GM12878 (cell line): Measurements from ENCODE around the gene ANKRD50. TPM values are rescaled to one million over a fixed set of nuclear protein-coding genes. Genes with fewer than 3 reads are reported as not detected.

ENCODE experiments used
- ATAC-seq: fragments of 200-7000 bp; cut with Tn5 transposase; 3 replicates; pipeline ENCODE4 v1.9.1; 2020; ENCODE audit warnings: mild to moderate bottlenecking, moderate library complexity
- BruUV-seq: library from RNA; stranded (reverse); fragments of 400-500 nt; replicated peaks from 2 replicates; lab custom pipeline; 2021; lab: Mats Ljungman, UMichigan
- CTCF ChIA-PET: fragments of 300-600 bp; sonication (Branson Sonifier 250); formaldehyde crosslinking; extraction: SDS; loops from one replicate; lab custom pipeline; 2021; ENCODE audit warnings: inconsistent platforms; lab: Yijun Ruan, JAX
- POLR2A ChIA-PET: fragments of 350-600 bp; formaldehyde crosslinking; extraction: SDS; loops from one replicate; lab custom pipeline; 2021; ENCODE audit warnings: inconsistent platforms; lab: Charles Lee
- RAD21 ChIA-PET: fragments of 300-600 bp; sonication (Branson Sonifier 250); formaldehyde crosslinking; loops from one replicate; lab custom pipeline; 2023; ENCODE audit warnings: antibody characterized with exemption; ENCODE audit not compliant: unreplicated experiment; lab: Charles Lee
- SMC1A ChIA-PET: fragments of 300-600 bp; sonication (Branson Sonifier 250); formaldehyde crosslinking; loops from one replicate; lab custom pipeline; 2023; ENCODE audit not compliant: unreplicated experiment, uncharacterized antibody; lab: Charles Lee
- DNase-seq: peaks from one replicate; pipeline ENCODE4 v3.0.0-alpha.2; 2011; ENCODE audit warnings: low read depth, low spot score
- FAIRE-seq: peaks from 3 replicates; lab custom pipeline; 2011; peaks lifted over from hg19 to GRCh38; lab: Jason Lieb, UNC
- H2AFZ ChIP-seq: 2 replicates; pipeline ENCODE4 v1.6.0; 2011; ENCODE audit warnings: low read depth, low read length, control low read depth; ENCODE audit not compliant: control insufficient read depth
- H3K27ac ChIP-seq: 2 replicates; pipeline ENCODE4 v1.5.1; 2011; ENCODE audit warnings: control low read depth; ENCODE audit not compliant: control insufficient read depth, insufficient read depth
- H3K27me3 ChIP-seq, 2 experiments: replicated peaks in 1 of 2; 2 replicates each; pipeline versions ENCODE4 v1.6.0 to v1.6.1; 2011; ENCODE audit warnings: low read length in 1 of 2; ENCODE audit not compliant: control insufficient read depth in 2 of 2, insufficient read depth in 2 of 2
- H3K36me3 ChIP-seq, 2 experiments: 2 replicates each; pipeline ENCODE4 v1.5.1; 2011; ENCODE audit warnings: low read length in 1 of 2; ENCODE audit not compliant: control insufficient read depth in 2 of 2, insufficient read depth in 2 of 2
- H3K4me1 ChIP-seq: 2 replicates; pipeline ENCODE4 v1.6.1; 2011; ENCODE audit warnings: mild to moderate bottlenecking, low read length, moderate library complexity, mixed read lengths; ENCODE audit not compliant: control insufficient read depth, insufficient read depth
- H3K4me2 ChIP-seq: 2 replicates; pipeline ENCODE4 v1.6.0; 2011; ENCODE audit warnings: control low read depth; ENCODE audit not compliant: control insufficient read depth, insufficient read depth
- H3K4me3 ChIP-seq: fragments of 200-600 bp; sonication (generic); 2 replicates; pipeline ENCODE4 v1.5.1; 2016
- H3K79me2 ChIP-seq: 2 replicates; pipeline ENCODE4 v1.6.0; 2011; ENCODE audit warnings: low read length; ENCODE audit not compliant: control insufficient read depth, insufficient read depth
- H3K9ac ChIP-seq: 2 replicates; pipeline ENCODE4 v1.8.0; 2011; ENCODE audit warnings: low read length, control low read depth, mixed read lengths; ENCODE audit not compliant: control insufficient read depth, insufficient read depth
- H3K9me3 ChIP-seq: replicated peaks from 3 replicates; pipeline ENCODE4 v1.5.1; 2011; ENCODE audit warnings: mild to moderate bottlenecking, low read length; ENCODE audit not compliant: control insufficient read depth, insufficient read depth
- H4K20me1 ChIP-seq: 2 replicates; pipeline ENCODE4 v1.6.0; 2011; ENCODE audit not compliant: control insufficient read depth, insufficient read depth
- ATF2 ChIP-seq: IDR thresholded peaks from 2 replicates; pipeline ENCODE4 v1.6.1; 2012; ENCODE audit warnings: low read length, inconsistent platforms
- BACH1 ChIP-seq: fragments of 450-650 bp; IDR thresholded peaks from 2 replicates; pipeline ENCODE4 v1.6.1; 2017; ENCODE audit warnings: mild to moderate bottlenecking, borderline replicate concordance
- EED ChIP-seq: sonication (generic); IDR thresholded peaks from 2 replicates; pipeline ENCODE4 v1.6.1; 2016; ENCODE audit warnings: antibody characterized with exemption, low read depth
- MXI1 ChIP-seq: fragments of 150-350 bp; IDR thresholded peaks from 2 replicates; pipeline ENCODE4 v1.6.1; 2011; ENCODE audit warnings: low read depth, mild to moderate bottlenecking, inconsistent platforms, low read length, improper control_type of control experiment
- MYB ChIP-seq: fragments of 150-350 bp; IDR thresholded peaks from 2 replicates; pipeline ENCODE4 v1.6.1; 2014; ENCODE audit warnings: mild to moderate bottlenecking, low read depth, low read length, borderline replicate concordance
- POU2F2 ChIP-seq: IDR thresholded peaks from 3 replicates; pipeline ENCODE4 v1.6.1; 2011; ENCODE audit warnings: low read depth, mild to moderate bottlenecking, low read length, borderline replicate concordance
- RAD51 ChIP-seq: fragments of 450-650 bp; IDR thresholded peaks from 2 replicates; pipeline ENCODE4 v1.6.1; 2016; ENCODE audit warnings: moderate library complexity, mild to moderate bottlenecking, inconsistent platforms
- TCF12 ChIP-seq: IDR thresholded peaks from 2 replicates; pipeline ENCODE4 v1.6.1; 2011; ENCODE audit warnings: low read depth, mild to moderate bottlenecking, low read length
- ZBED1 ChIP-seq: IDR thresholded peaks from 2 replicates; pipeline ENCODE4 v1.6.1; 2016; ENCODE audit warnings: borderline replicate concordance
- WGBS: methylation state at CpG from one replicate; pipeline ENCODE4 v1.1.6; 2016; ENCODE audit warnings: low lambda C conversion rate; ENCODE audit not compliant: insufficient replicate concordance, insufficient coverage; ENCODE audit errors: missing lambda C conversion rate; 5-methylcytosine and 5-hydroxymethylcytosine counted together
- in situ Hi-C: fragments of 300-500 bp; cut with MboI; formaldehyde crosslinking; loops from 9 replicates; pipeline ENCODE4 v1.14.3; 2018; ENCODE audit warnings: mixed read lengths
- intact Hi-C: fragments of 100-400 bp; cut with micrococcal nuclease; formaldehyde crosslinking; loops from one replicate; pipeline ENCODE4 v1.14.2; 2022; ENCODE audit not compliant: unreplicated experiment
- polyA plus RNA-seq, 11 experiments: library from polyadenylated mRNA; depleted of rRNA in 4 of 11; unstranded in 6 of 11; stranded (reverse) in 5 of 11; fragments of >200 nt; fragmentation: Nextera tagmentation in 4 of 11; fragmentation: Illumina TruSeq in 1 of 11; extraction: Ambion mirVana in 4 of 11; extraction: Trizol in 1 of 11; gene quantifications; 1 replicate in 1 of 11; 2 replicates in 10 of 11; pipeline versions ENCODE4 v1.2.1 to v1.2.3, GENCODE V29; 2011 to 2016; ENCODE audit warnings: inconsistent platforms in 2 of 11, missing spikeins in 2 of 11, low read depth in 1 of 11
- total RNA-seq, 4 experiments: library from RNA; depleted of rRNA in 3 of 4; stranded (reverse); fragments of >200 nt in 3 of 4; fragmentation: Illumina TruSeq in 1 of 4; extraction: Trizol in 1 of 4; gene quantifications; 2 replicates each; pipeline versions ENCODE4 v1.2.1 to v1.2.3, GENCODE V29; 2013 to 2021
- TF ChIP-seq, protein P1 (sequence below): fragments of 150-350 bp; IDR thresholded peaks from 2 replicates; pipeline ENCODE4 v1.6.1; 2016; ENCODE audit warnings: low read depth, low read length

ANKRD50 gene
- total and polyA plus RNA-seq, 10 of the 15 experiments (the other 5 are each of a cell fraction or from before 2014, with no cell fraction given) = under 0.01 to 0.10 (median 0.03) TPM; not detected in 1

DNA sequence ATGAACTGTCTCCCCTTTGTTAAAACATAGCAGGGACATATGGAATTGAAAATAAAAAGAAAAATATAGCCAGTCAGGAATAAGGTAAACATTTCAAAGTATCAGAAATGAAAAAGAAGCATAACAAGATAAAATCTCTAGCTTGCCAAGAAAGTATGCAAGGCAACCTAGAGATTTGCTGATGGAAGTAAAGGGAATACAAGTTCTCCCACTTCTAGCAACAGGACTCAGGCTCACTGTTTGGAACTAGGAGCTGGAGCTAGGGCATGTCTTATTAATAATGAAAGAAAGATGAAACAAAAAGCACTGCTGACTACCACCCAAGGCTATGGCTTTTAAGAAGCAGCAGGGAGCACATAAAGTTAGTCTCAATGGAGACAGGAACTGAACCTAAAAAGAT is 18.2 kb downstream of the ANKRD50 start (continued):
- no peak for TF ChIP-seq EED
- TF ChIP-seq BACH1 = no peak
- TF ChIP-seq TCF12 = no peak

- FAIRE-seq (no peak), DNase-seq (no peak), ATAC-seq (no peak)
- no peak for TF ChIP-seq ATF2
- no peak for TF ChIP-seq MYB
- no peak for TF ChIP-seq ZBED1
- no peak for TF ChIP-seq MXI1
- TF ChIP-seq, protein P1, sequence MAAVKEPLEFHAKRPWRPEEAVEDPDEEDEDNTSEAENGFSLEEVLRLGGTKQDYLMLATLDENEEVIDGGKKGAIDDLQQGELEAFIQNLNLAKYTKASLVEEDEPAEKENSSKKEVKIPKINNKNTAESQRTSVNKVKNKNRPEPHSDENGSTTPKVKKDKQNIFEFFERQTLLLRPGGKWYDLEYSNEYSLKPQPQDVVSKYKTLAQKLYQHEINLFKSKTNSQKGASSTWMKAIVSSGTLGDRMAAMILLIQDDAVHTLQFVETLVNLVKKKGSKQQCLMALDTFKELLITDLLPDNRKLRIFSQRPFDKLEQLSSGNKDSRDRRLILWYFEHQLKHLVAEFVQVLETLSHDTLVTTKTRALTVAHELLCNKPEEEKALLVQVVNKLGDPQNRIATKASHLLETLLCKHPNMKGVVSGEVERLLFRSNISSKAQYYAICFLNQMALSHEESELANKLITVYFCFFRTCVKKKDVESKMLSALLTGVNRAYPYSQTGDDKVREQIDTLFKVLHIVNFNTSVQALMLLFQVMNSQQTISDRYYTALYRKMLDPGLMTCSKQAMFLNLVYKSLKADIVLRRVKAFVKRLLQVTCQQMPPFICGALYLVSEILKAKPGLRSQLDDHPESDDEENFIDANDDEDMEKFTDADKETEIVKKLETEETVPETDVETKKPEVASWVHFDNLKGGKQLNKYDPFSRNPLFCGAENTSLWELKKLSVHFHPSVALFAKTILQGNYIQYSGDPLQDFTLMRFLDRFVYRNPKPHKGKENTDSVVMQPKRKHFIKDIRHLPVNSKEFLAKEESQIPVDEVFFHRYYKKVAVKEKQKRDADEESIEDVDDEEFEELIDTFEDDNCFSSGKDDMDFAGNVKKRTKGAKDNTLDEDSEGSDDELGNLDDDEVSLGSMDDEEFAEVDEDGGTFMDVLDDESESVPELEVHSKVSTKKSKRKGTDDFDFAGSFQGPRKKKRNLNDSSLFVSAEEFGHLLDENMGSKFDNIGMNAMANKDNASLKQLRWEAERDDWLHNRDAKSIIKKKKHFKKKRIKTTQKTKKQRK = no peak
- TF ChIP-seq RAD51 = no peak
- TF ChIP-seq POU2F2 = no peak
- Histone ChIP-seq H3K27ac (no peak overlapping the region), H3K36me3 (no peaks in the 10 kb centered on the region), H2AFZ (no peak overlapping the region), H3K9ac (no peak overlapping the region), H3K79me2 (no peaks in the 10 kb centered on the region), H3K4me2 (no peak overlapping the region), H3K27me3 (no peaks in the 10 kb centered on the region), H3K4me1 (no peaks in the 10 kb centered on the region), H3K4me3 (no peak overlapping the region), H4K20me1 (no peaks in the 10 kb centered on the region), H3K9me3 (no peaks in the 10 kb centered on the region)
- ChIA-PET POLR2A (no interaction called here), SMC1A (no interaction called here), RAD21 (no interaction called here), CTCF (no interaction called here)
- WGBS = 51% methylated on average over 2 of the region's 2 CpGs
- in situ Hi-C loops (no loop called here), intact Hi-C loops (no loop called here)
- BruUV-seq = no TSS peak
These were observed 20.7 kb downstream of the ANKRD50 start for GRCh38 chr4:124691801-124692200.
